GM19397 (cell line): Measurements from ENCODE around the gene DEXI.
"Not testable (repeated sequence)": the region's sequence is repeated elsewhere in the genome, so short reads cannot be mapped to it uniquely, and the experiment has no call there.

Experiments
- ATAC-seq: cut with Tn5 transposase; IDR thresholded peaks from one replicate; pipeline ENCODE4 v1.9.1; 2021; ENCODE audit warnings: mild to moderate bottlenecking, moderate library complexity; ENCODE audit not compliant: unreplicated experiment

Gene DEXI

GRCh38 chr16:10927497-10928112 is 14.7 kb downstream of the DEXI start:
- ATAC-seq, result no peak

- no peak for ATAC-seq
These were observed 15.4 kb downstream of the DEXI start for GRCh38 chr16:10926867-10927266.

GRCh38 chr16:10926094-10926493 is 16.2 kb downstream of the DEXI start:
- ATAC-seq, result no peak

GRCh38 chr16:10925285-10925684 is 17.0 kb downstream of the DEXI start:
- ATAC-seq, result not testable (repeated sequence)

GRCh38 chr16:10923650-10924214 is 18.5 kb downstream of the DEXI start:
- ATAC-seq, result no peak

- no peak for ATAC-seq
These were observed 19.1 kb downstream of the DEXI start for GRCh38 chr16:10923146-10923649.

GRCh38 chr16:10922328-10923145 is 19.7 kb downstream of the DEXI start:
- no peak for ATAC-seq

- no peak for ATAC-seq
These were observed 20.5 kb downstream of the DEXI start for GRCh38 chr16:10921536-10922327.

GRCh38 chr16:10920726-10921427 is 21.4 kb downstream of the DEXI start:
- ATAC-seq, result no peak

- ATAC-seq, result no peak
These were observed 23.3 kb downstream of the DEXI start for GRCh38 chr16:10919003-10919351.

GRCh38 chr16:10918294-10919002 is 23.8 kb downstream of the DEXI start:
- no peak for ATAC-seq

- no peak for ATAC-seq
These were observed 25.7 kb downstream of the DEXI start for GRCh38 chr16:10916534-10916933.

- no peak for ATAC-seq
These were observed 31.0 kb downstream of the DEXI start for GRCh38 chr16:10911267-10911666.

GRCh38 chr16:10907757-10908045 is 34.6 kb downstream of the DEXI start:
- ATAC-seq, result no peak

- no peak for ATAC-seq
These were observed 35.1 kb downstream of the DEXI start for GRCh38 chr16:10906914-10907756.

- no peak for ATAC-seq
These were observed 35.8 kb downstream of the DEXI start for GRCh38 chr16:10906482-10906881.

GRCh38 chr16:10902999-10903398 is 39.3 kb downstream of the DEXI start:
- ATAC-seq, result no peak

- ATAC-seq, result peak; percentile 47
These were observed 45.1 kb downstream of the DEXI start for GRCh38 chr16:10897134-10897533.

- ATAC-seq, result no peak
These were observed 45.5 kb downstream of the DEXI start for GRCh38 chr16:10896723-10897122.
